Measurements from ENCODE around the gene STX1A. TPM values are rescaled to one million over a fixed set of nuclear protein-coding genes. Genes with fewer than 3 reads are reported as not detected.
A peak's percentile ranks its signal among the peaks of the same experiment; 100 is the strongest.

STX1A gene
- total RNA-seq, result 10 to 100 TPM in 1 of 2 donors, 1 to 10 TPM in 1; 9.9 to 12.5 TPM

DNA sequence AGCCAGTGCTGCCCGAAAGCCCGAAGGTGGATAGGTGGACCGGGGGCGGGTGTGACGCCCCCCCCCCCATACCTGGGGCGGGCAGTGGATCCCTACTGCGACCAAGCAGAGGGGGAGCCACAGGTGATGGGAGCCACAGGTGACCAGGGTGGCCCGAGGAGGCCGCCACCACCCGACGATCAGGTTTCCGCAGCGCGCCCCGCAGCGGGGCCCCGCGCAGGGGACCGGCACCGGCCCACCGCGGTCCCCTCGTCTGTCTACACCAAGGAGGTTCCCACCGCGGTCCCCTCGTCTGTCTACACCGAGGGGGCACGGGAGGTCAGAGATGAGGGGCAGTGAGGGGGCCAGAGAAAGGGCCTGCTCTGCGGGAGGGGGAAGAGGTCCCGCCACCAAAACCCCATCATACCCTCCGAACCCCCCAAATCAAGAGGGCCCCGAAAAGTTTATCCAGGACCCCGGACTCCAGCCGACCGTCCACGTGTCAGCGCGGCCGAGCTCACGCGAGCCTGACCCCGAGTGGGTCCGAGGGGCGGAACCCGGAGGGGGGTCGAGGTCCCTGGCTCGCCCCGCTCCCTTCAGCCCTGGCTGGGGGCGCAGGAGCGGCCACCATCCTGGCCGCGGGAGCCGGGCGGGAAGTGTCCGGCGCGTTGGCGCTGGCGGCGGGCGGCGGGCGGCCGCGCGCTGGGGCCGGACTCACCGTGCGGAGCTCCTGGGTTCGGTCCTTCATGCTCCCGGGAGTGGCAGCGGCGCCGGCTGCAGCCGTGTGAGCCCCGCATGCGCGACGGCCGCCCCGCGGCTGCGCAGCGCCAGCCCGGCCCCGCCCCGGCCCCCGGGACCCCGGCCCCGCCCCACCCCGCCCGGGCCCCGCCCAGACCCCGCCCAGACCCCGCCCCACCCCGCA lies at the start of gene STX1A:
TSS of gene STX1A (minus strand) at position 765 of the 901 bp plus-strand sequence. CDS start at position 727, 38 bp downstream.
- Histone ChIP-seq H3K27ac (no peak within 1 kb of the TSS), H3K36me3 (replicated peaks in 1 of 2; ENCODE audit: insufficient read depth in 1 of 2, low read depth in 2 of 2) (no peaks in the 10 kb centered on the region), H3K4me3 (peak within 1 kb of the TSS; percentile 51 to 66), H3K9me3 (no peaks in the 10 kb centered on the region), H3K27me3 (no peaks in the 10 kb centered on the region), H3K4me1 (peaks cover 34% of the 10 kb centered on the region)
- TF ChIP-seq CTCF (IDR thresholded peaks at IDR 0.05) (no peak), POLR2A (IDR thresholded peaks at IDR 0.05) (no peak)
- DNase-seq (peak; percentile 74 to 81 (median 78)), ATAC-seq (peak; percentile 90)
- WGBS, 2 donors, result 0% methylated on average over 65 of the region's 96 CpGs; no CpG with 5 or more reads in 1 of the 2 donors
- intact Hi-C loops (cut with DNase I), result loop anchor here (5.0 kb wide), 1 partner anchor 107 kb away; no protein-coding TSS in a partner anchor

GRCh38 chr7:73768641-73769480 lies 49.4 kb upstream of the STX1A start:
- peak in 2 of 3 donors; percentile 32 to 50 for TF ChIP-seq POLR2A (IDR thresholded peaks at IDR 0.05)
- no peak for TF ChIP-seq CTCF (IDR thresholded peaks at IDR 0.05)
- peak overlapping the region; percentile 83 to 97 (median 92) for H3K27ac ChIP-seq
- no peaks in the 10 kb centered on the region for H3K27me3 ChIP-seq
- intact Hi-C loops (cut with DNase I), result no loop called here
- H3K9me3 ChIP-seq, result no peaks in the 10 kb centered on the region
- ATAC-seq, result no peak
- WGBS, 2 donors, result 41 to 65% methylated on average over 10 to 47 of the region's 53 CpGs
- DNase-seq, result no peak
- H3K4me1 ChIP-seq, result peaks cover 33% of the 10 kb centered on the region
- H3K4me3 ChIP-seq, result peak overlapping the region; percentile 13 to 58
- H3K36me3 ChIP-seq (replicated peaks in 1 of 2; ENCODE audit: insufficient read depth in 1 of 2, low read depth in 2 of 2), result no peaks in the 10 kb centered on the region

DNA sequence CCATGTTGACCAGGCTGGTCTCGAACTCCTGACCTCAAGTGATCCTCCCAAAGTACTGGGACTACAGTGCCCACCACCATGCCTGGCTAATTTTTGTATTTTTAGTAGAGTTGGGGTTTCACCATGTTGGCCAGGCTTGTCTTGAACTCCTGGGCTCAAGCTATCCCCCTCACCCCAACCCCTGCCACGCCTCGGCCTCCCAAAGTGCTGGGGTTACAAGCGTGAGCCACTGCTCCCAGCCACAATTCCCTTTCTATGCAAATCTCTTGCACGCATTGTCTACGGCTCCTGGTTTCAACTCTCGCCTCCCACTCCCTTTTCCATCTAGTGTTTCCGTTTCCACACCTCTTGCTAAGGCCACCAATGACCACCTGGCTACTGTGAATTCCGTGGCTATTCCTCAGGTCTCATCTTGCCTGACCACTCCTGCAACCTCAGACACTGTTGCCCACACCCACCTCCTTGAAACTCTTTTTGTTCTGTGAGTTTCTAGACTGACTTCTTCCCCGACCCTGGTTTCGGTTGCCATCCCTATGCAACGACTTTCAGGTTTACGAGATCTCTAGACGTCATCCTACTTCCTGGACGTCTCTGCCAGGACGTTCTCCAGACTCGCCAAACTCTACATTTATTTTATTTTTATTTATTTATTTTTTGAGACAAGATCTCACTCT lies 47.2 kb upstream of the STX1A start:
- H3K27ac ChIP-seq, result peak overlapping the region in 1 of 4 donors; percentile 97
- TF ChIP-seq POLR2A (IDR thresholded peaks at IDR 0.05), result no peak
- DNase-seq, result no peak
- intact Hi-C loops (cut with DNase I), result no loop called here
- H3K27me3 ChIP-seq, result no peaks in the 10 kb centered on the region
- H3K9me3 ChIP-seq, result no peaks in the 10 kb centered on the region
- WGBS, 2 donors, result 88 to 93% methylated on average over 16 to 17 of the region's 17 CpGs
- H3K4me3 ChIP-seq, result no peak overlapping the region
- ATAC-seq, result no peak
- peaks cover 42% of the 10 kb centered on the region for H3K4me1 ChIP-seq
- no peaks in the 10 kb centered on the region for H3K36me3 ChIP-seq (replicated peaks in 1 of 2; ENCODE audit: insufficient read depth in 1 of 2, low read depth in 2 of 2)

- 75 to 85% methylated on average over 1 of the region's 1 CpG for WGBS, 2 donors
- TF ChIP-seq POLR2A (IDR thresholded peaks at IDR 0.05), result no peak
- no peak for TF ChIP-seq CTCF (IDR thresholded peaks at IDR 0.05)
Measured at GRCh38 chr7:73762659-73762999, 43.2 kb upstream of the STX1A start.

More at GRCh38 chr7:73762659-73762999, 43.2 kb upstream of the STX1A start:
- peaks cover 40% of the 10 kb centered on the region for H3K4me1 ChIP-seq
- no peaks in the 10 kb centered on the region for H3K36me3 ChIP-seq (replicated peaks in 1 of 2; ENCODE audit: insufficient read depth in 1 of 2, low read depth in 2 of 2)
- intact Hi-C loops (cut with DNase I), result no loop called here
- no peaks in the 10 kb centered on the region for H3K27me3 ChIP-seq
- no peak overlapping the region for H3K27ac ChIP-seq
- DNase-seq, result no peak
- ATAC-seq, result no peak
- H3K4me3 ChIP-seq, result no peak overlapping the region
- no peaks in the 10 kb centered on the region for H3K9me3 ChIP-seq
